ENCODE data around the gene MAZ. TPM values are rescaled to one million over a fixed set of nuclear protein-coding genes. Genes with fewer than 3 reads are reported as not detected.

MAZ gene
- polyA plus RNA-seq, 1 of the 3 experiments (the other 2 are of a cell fraction): 163 TPM

- no peaks in the 10 kb centered on the region for H3K27me3 ChIP-seq (ENCODE audit: insufficient read depth)
- DNase-seq: no peak
- no peaks in the 10 kb centered on the region for H4K20me1 ChIP-seq (ENCODE audit: insufficient read depth)
- no peak overlapping the region for H2AFZ ChIP-seq (ENCODE audit: low read depth)
- peaks cover 88% of the 10 kb centered on the region for H3K79me2 ChIP-seq (ENCODE audit: insufficient read depth)
- H3K9me2 ChIP-seq: no peaks in the 10 kb centered on the region
- CTCF ChIA-PET: interaction anchor here (0.9 to 14.0 kb wide), 4 partner anchors 10 to 82 kb away, joined by 3 to 129 read pairs (median 9); partner anchors contain the start of genes ASPHD1 and SEZ6L2
- H3K9me3 ChIP-seq: no peaks in the 10 kb centered on the region
- H3F3A ChIP-seq (replicated peaks; ENCODE audit: insufficient read depth): peaks cover 43% of the 10 kb centered on the region
- POLR2A ChIA-PET: interaction anchor here (0.6 kb wide), 1 partner anchor 258 kb away, joined by 4 read pairs; the partner anchor contains the start of gene PPP4C
- no peak for TF ChIP-seq FOXJ3 (CRISPR knock-in tag; IDR thresholded peaks at IDR 0.05)
- no peak overlapping the region for H3K27ac ChIP-seq (ENCODE audit: low read depth in 2 of 2, low read length in 1 of 2)
- H3K9ac ChIP-seq: no peak overlapping the region
- peaks cover 34 to 51% of the 10 kb centered on the region in 2 experiments; a peak in 3 of 4 replicates for H3K4me1 ChIP-seq (ENCODE audit: control insufficient read depth in 1 of 2, insufficient read depth in 2 of 2, low read depth in 1 of 2, low read length in 1 of 2)
- peak overlapping the region; percentile 15; the same call in 1 of the 2 replicates for H3K4me2 ChIP-seq
- 90% methylated on average over 4 of the region's 4 CpGs for WGBS (ENCODE audit: low lambda C conversion rate)
- peaks cover 6 to 19% of the 10 kb centered on the region in 2 experiments for H3K36me3 ChIP-seq (replicated peaks in 1 of 2; ENCODE audit: control insufficient read depth in 1 of 2, insufficient read depth in 2 of 2, low read length in 1 of 2)
- H3K4me3 ChIP-seq (ENCODE audit: low read depth in 2 of 2, low read length in 1 of 2): no peak overlapping the region
Measured at GRCh38 chr16:29818082-29818481, 11.8 kb downstream of the MAZ start.

- H3K27me3 ChIP-seq (ENCODE audit: insufficient read depth): no peaks in the 10 kb centered on the region
- ChIA-PET CTCF (interaction anchor here (1.1 to 14.0 kb wide), 11 partner anchors 12 to 213 kb away, joined by 3 to 129 read pairs (median 5); partner anchors contain the start of gene KIF22), POLR2A (interaction anchor here (0.8 to 1.4 kb wide), 2 partner anchors 8 to 29 kb away, joined by 3 to 4 read pairs; no protein-coding TSS in a partner anchor)
- peaks cover 6 to 19% of the 10 kb centered on the region in 2 experiments for H3K36me3 ChIP-seq (replicated peaks in 1 of 2; ENCODE audit: control insufficient read depth in 1 of 2, insufficient read depth in 2 of 2, low read length in 1 of 2)
- H3K9ac ChIP-seq: no peak overlapping the region
- H3F3A ChIP-seq (replicated peaks; ENCODE audit: insufficient read depth): peaks cover 57% of the 10 kb centered on the region
- peaks cover 33 to 41% of the 10 kb centered on the region in 2 experiments; a peak in 3 of 4 replicates for H3K4me1 ChIP-seq (ENCODE audit: control insufficient read depth in 1 of 2, insufficient read depth in 2 of 2, low read depth in 1 of 2, low read length in 1 of 2)
- H2AFZ ChIP-seq (ENCODE audit: low read depth): no peak overlapping the region
- 54% methylated on average over 13 of the region's 15 CpGs for WGBS (ENCODE audit: low lambda C conversion rate)
- H3K79me2 ChIP-seq (ENCODE audit: insufficient read depth): peaks cover 86% of the 10 kb centered on the region
- no peaks in the 10 kb centered on the region for H3K9me2 ChIP-seq
- TF ChIP-seq CHD2 (IDR thresholded peaks at IDR 0.05; ENCODE audit: low read length, partially characterized antibody): no peak
- TF ChIP-seq GATA2 (CRISPR knock-in tag; IDR thresholded peaks at IDR 0.05): no peak
- TF ChIP-seq JUND (IDR thresholded peaks at IDR 0.05): no peak
- TF ChIP-seq CTCF (IDR thresholded peaks at IDR 0.05): peak; percentile 35
- no peak for TF ChIP-seq MEF2A (IDR thresholded peaks at IDR 0.05; ENCODE audit: borderline replicate concordance, low read depth)
- TF ChIP-seq YY1 (IDR thresholded peaks at IDR 0.05; ENCODE audit: low read depth): no peak
- no peak for TF ChIP-seq NRF1 (IDR thresholded peaks at IDR 0.05; ENCODE audit: low read depth, low read length)
- TF ChIP-seq IRF3 (IDR thresholded peaks at IDR 0.05; ENCODE audit: low read depth, low read length): no peak
- TF ChIP-seq RAD21 (IDR thresholded peaks at IDR 0.05; ENCODE audit: low read length): peak; percentile 23; the same call in 1 of the 2 replicates
- no peak for TF ChIP-seq USF1 (IDR thresholded peaks at IDR 0.05; ENCODE audit: borderline replicate concordance, low read depth)
- TF ChIP-seq REST (IDR thresholded peaks at IDR 0.05; ENCODE audit: low read depth, low read length): no peak
- no peak for TF ChIP-seq EP300 (IDR thresholded peaks at IDR 0.05; ENCODE audit: borderline replicate concordance in 1 of 2, low read depth in 1 of 2, low read length in 1 of 2)
- no peak for TF ChIP-seq MXI1 (IDR thresholded peaks at IDR 0.05; ENCODE audit: low read depth, low read length)
- no peak for TF ChIP-seq SIN3A (IDR thresholded peaks at IDR 0.05; ENCODE audit: borderline replicate concordance, low read depth, low read length)
- peak overlapping the region; percentile 74 to 97; a peak in 2 of 4 replicates for H3K27ac ChIP-seq (ENCODE audit: low read depth in 2 of 2, low read length in 1 of 2)
- peak overlapping the region; percentile 86 for H3K4me2 ChIP-seq
- H4K20me1 ChIP-seq (ENCODE audit: insufficient read depth): no peaks in the 10 kb centered on the region
- peak overlapping the region in 1 of 2 experiments; percentile 93; a peak in 1 of 4 replicates for H3K4me3 ChIP-seq (ENCODE audit: low read depth in 2 of 2, low read length in 1 of 2)
- no peak for DNase-seq
- no peaks in the 10 kb centered on the region for H3K9me3 ChIP-seq
Measured at GRCh38 chr16:29819506-29819905, 13.2 kb downstream of the MAZ start.
